Activated CD4-positive, alpha-beta T cell treated with anti-CD3 and anti-CD28 coated beads, Interleukin-10, Interleukin-2, amounts not matched to agents 100 ng/mL and 50 ng/mL, durations not matched to agents 16 hours and 8 hours (primary cell): Measurements from ENCODE around the gene RAVER2.

Experiments used
- DNase-seq: peaks from one replicate; pipeline ENCODE4 v3.0.0-alpha.2; 2020

The RAVER2 gene

GRCh38 chr1:64849942-64850341 is 105.1 kb downstream of the RAVER2 start:
- DNase-seq = no peak

- no peak for DNase-seq
Observed at GRCh38 chr1:64850846-64851245, 106.0 kb downstream of the RAVER2 start.

GRCh38 chr1:64851664-64852063 is 106.8 kb downstream of the RAVER2 start:
- no peak for DNase-seq

- no peak for DNase-seq
Observed at GRCh38 chr1:64854674-64855073, 109.8 kb downstream of the RAVER2 start.

GRCh38 chr1:64855557-64855956 is 110.7 kb downstream of the RAVER2 start:
- DNase-seq = no peak

GRCh38 chr1:64856553-64856952 is 111.7 kb downstream of the RAVER2 start:
- DNase-seq = no peak

- no peak for DNase-seq
Observed at GRCh38 chr1:64857347-64857746, 112.5 kb downstream of the RAVER2 start.

- no peak for DNase-seq
Observed at GRCh38 chr1:64861611-64862010, 116.7 kb downstream of the RAVER2 start.

GRCh38 chr1:64864018-64864940 is 119.4 kb downstream of the RAVER2 start:
- DNase-seq = peak; percentile 74

GRCh38 chr1:64865105-64865757 is 120.4 kb downstream of the RAVER2 start:
- DNase-seq = no peak

GRCh38 chr1:64866689-64867088 is 121.8 kb downstream of the RAVER2 start:
- DNase-seq = no peak

GRCh38 chr1:64867266-64867665 is 122.4 kb downstream of the RAVER2 start:
- DNase-seq = no peak

- DNase-seq = no peak
Observed at GRCh38 chr1:64871256-64871655, 126.4 kb downstream of the RAVER2 start.

- DNase-seq = no peak
Observed at GRCh38 chr1:64872067-64872466, 127.2 kb downstream of the RAVER2 start.

GRCh38 chr1:64873576-64873975 is 128.7 kb downstream of the RAVER2 start:
- DNase-seq = no peak

- DNase-seq = no peak
Observed at GRCh38 chr1:64874666-64875065, 129.8 kb downstream of the RAVER2 start.

- no peak for DNase-seq
Observed at GRCh38 chr1:64875101-64875500, 130.2 kb downstream of the RAVER2 start.

- DNase-seq = no peak
Observed at GRCh38 chr1:64875606-64876005, 130.7 kb downstream of the RAVER2 start.

- DNase-seq = peak; percentile 51
Observed at GRCh38 chr1:64877151-64877550, 132.3 kb downstream of the RAVER2 start.

GRCh38 chr1:64877598-64877997 is 132.7 kb downstream of the RAVER2 start:
- DNase-seq = no peak

- no peak for DNase-seq
Observed at GRCh38 chr1:64878090-64878489, 133.2 kb downstream of the RAVER2 start.

GRCh38 chr1:64878931-64879611 is 134.2 kb downstream of the RAVER2 start:
- no peak for DNase-seq

GRCh38 chr1:64880449-64880848 is 135.6 kb downstream of the RAVER2 start:
- no peak for DNase-seq

- DNase-seq = peak; percentile 29
Observed at GRCh38 chr1:64881281-64881680, 136.4 kb downstream of the RAVER2 start.
